Measurements from ENCODE around the gene ZKSCAN1. TPM values are rescaled to one million over a fixed set of nuclear protein-coding genes. Genes with fewer than 3 reads are reported as not detected.
A peak's percentile ranks its signal among the peaks of the same experiment; 100 is the strongest.

The ZKSCAN1 gene
- total and polyA plus RNA-seq, 2 experiments from 2014 or later = 11.8 to 19.4 TPM

DNA sequence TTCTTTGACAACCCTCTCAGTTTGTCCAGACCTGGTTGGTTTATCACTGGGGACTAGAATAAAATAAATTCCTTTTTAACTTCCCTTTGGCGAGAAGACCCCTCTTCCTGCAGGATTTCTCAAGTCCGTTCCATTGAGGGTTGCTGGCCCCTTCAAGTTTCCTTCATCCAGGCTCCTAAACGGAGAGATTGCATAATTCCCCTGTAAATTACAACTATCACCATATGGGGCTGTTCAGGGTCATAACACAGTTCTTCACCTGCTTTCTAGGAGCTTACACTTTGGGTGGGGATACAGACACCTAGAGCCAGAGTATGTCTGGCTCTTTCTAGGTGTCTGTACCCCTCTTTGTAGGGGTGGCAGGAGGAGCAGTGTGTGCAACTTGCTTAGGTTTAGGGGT is 70.1 kb downstream of the ZKSCAN1 start:
- Histone ChIP-seq H3K27me3 (ENCODE audit: insufficient read depth) (no peaks in the 10 kb centered on the region), H2AFZ (no peak overlapping the region), H3K79me2 (replicated peaks; ENCODE audit: insufficient read depth) (peaks cover 16% of the 10 kb centered on the region), H3F3A (replicated peaks; ENCODE audit: low read depth) (peaks cover 23% of the 10 kb centered on the region; the same call in 1 of the 2 replicates), H3K9me2 (ENCODE audit: insufficient read depth) (no peaks in the 10 kb centered on the region), H4K20me1 (replicated peaks; ENCODE audit: insufficient read depth) (peaks cover under 1% of the 10 kb centered on the region; the same call in 1 of the 2 replicates), H3K4me1 (ENCODE audit: insufficient read depth) (peaks cover 14% of the 10 kb centered on the region), H3K4me3 (no peak overlapping the region), H3K36me3 (ENCODE audit: insufficient read depth) (no peaks in the 10 kb centered on the region), H3K4me2 (no peak overlapping the region), H3K27ac (ENCODE audit: low read depth) (no peak overlapping the region)
- peaks cover 13% of the 10 kb centered on the region for H3K27me3 Mint-ChIP-seq (ENCODE audit: insufficient read depth, low read depth, poor library complexity)
- peaks cover 3% of the 10 kb centered on the region; the same call in 1 of the 3 replicates for H3K9me3 Mint-ChIP-seq
- DNase-seq (ENCODE audit: low spot score) (no peak), ATAC-seq (no peak)
- H3K4me3 Mint-ChIP-seq = no peak overlapping the region
- peaks cover 11% of the 10 kb centered on the region for H3K36me3 Mint-ChIP-seq (ENCODE audit: low read depth)
- peaks cover 26% of the 10 kb centered on the region for H3K4me1 Mint-ChIP-seq
- TF ChIP-seq, protein P1, sequence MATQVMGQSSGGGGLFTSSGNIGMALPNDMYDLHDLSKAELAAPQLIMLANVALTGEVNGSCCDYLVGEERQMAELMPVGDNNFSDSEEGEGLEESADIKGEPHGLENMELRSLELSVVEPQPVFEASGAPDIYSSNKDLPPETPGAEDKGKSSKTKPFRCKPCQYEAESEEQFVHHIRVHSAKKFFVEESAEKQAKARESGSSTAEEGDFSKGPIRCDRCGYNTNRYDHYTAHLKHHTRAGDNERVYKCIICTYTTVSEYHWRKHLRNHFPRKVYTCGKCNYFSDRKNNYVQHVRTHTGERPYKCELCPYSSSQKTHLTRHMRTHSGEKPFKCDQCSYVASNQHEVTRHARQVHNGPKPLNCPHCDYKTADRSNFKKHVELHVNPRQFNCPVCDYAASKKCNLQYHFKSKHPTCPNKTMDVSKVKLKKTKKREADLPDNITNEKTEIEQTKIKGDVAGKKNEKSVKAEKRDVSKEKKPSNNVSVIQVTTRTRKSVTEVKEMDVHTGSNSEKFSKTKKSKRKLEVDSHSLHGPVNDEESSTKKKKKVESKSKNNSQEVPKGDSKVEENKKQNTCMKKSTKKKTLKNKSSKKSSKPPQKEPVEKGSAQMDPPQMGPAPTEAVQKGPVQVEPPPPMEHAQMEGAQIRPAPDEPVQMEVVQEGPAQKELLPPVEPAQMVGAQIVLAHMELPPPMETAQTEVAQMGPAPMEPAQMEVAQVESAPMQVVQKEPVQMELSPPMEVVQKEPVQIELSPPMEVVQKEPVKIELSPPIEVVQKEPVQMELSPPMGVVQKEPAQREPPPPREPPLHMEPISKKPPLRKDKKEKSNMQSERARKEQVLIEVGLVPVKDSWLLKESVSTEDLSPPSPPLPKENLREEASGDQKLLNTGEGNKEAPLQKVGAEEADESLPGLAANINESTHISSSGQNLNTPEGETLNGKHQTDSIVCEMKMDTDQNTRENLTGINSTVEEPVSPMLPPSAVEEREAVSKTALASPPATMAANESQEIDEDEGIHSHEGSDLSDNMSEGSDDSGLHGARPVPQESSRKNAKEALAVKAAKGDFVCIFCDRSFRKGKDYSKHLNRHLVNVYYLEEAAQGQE (IDR thresholded peaks at IDR 0.05; ENCODE audit: unreplicated experiment) = no peak
- TF ChIP-seq, protein P2, sequence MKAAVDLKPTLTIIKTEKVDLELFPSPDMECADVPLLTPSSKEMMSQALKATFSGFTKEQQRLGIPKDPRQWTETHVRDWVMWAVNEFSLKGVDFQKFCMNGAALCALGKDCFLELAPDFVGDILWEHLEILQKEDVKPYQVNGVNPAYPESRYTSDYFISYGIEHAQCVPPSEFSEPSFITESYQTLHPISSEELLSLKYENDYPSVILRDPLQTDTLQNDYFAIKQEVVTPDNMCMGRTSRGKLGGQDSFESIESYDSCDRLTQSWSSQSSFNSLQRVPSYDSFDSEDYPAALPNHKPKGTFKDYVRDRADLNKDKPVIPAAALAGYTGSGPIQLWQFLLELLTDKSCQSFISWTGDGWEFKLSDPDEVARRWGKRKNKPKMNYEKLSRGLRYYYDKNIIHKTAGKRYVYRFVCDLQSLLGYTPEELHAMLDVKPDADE (IDR thresholded peaks at IDR 0.05) = no peak
- no peak for TF ChIP-seq ZNF331 (CRISPR knock-in tag; IDR thresholded peaks at IDR 0.05; ENCODE audit: low read depth)
- no peak for TF ChIP-seq POLR2AphosphoS5 (IDR thresholded peaks at IDR 0.05; ENCODE audit: low read depth)
- no peak overlapping the region for H3K27ac Mint-ChIP-seq

DNA sequence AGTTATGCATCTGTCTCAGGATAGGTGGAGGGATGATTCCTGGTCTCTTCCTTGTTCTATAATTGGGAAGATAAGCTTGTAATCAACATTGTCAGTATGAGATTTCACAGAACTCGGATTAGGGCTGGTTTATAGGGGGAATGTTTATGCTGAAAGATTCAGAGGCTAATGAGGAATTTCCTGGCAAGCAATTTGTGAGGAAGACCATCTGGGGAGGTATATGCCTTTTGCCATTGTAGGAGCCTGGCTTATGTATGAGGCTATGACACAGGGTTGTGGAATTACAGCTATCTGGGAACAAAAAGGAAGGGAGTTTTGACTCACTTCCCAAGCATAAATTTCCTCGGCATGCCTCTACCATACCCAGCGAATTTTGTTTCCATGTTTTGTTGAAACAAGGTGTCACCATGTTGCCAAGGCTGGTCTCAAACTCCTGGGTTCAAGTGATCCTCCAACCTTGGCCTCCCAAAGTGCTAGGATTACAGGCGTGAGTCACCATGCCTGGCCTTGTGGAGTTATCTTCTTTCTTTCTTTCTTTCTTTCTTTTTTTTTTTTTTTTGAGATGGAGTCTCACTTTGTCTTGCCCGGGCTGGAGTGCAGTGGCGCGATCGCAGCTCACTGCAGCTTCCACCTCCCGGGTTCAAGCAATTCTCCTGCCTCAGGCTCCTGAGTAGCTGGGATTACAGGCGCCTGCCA is 71.8 kb downstream of the ZKSCAN1 start:
- Mint-ChIP-seq H3K9me3 (no peaks in the 10 kb centered on the region), H3K4me1 (peaks cover 26% of the 10 kb centered on the region), H3K27ac (no peak overlapping the region), H3K27me3 (ENCODE audit: insufficient read depth, low read depth, poor library complexity) (peaks cover 22% of the 10 kb centered on the region), H3K4me3 (peak overlapping the region; percentile 13; the same call in 1 of the 3 replicates), H3K36me3 (ENCODE audit: low read depth) (peaks cover 21% of the 10 kb centered on the region)
- Histone ChIP-seq H3K4me3 (no peak overlapping the region), H3K79me2 (replicated peaks; ENCODE audit: insufficient read depth) (peaks cover 8% of the 10 kb centered on the region), H3K4me2 (no peak overlapping the region), H3K36me3 (ENCODE audit: insufficient read depth) (peaks cover 3% of the 10 kb centered on the region), H4K20me1 (replicated peaks; ENCODE audit: insufficient read depth) (peaks cover 11% of the 10 kb centered on the region; the same call in 1 of the 2 replicates), H3K4me1 (ENCODE audit: insufficient read depth) (peaks cover 14% of the 10 kb centered on the region), H2AFZ (peak overlapping the region; percentile 6; the same call in 1 of the 2 replicates), H3K27ac (ENCODE audit: low read depth) (no peak overlapping the region), H3K9me2 (ENCODE audit: insufficient read depth) (no peaks in the 10 kb centered on the region), H3K27me3 (ENCODE audit: insufficient read depth) (no peaks in the 10 kb centered on the region), H3F3A (replicated peaks; ENCODE audit: low read depth) (peaks cover 38% of the 10 kb centered on the region)
- DNase-seq (ENCODE audit: low spot score) = no peak
- no peak for ATAC-seq
- TF ChIP-seq EZH2 (IDR thresholded peaks at IDR 0.05; ENCODE audit: low read depth, unreplicated experiment) (no peak), POLR2AphosphoS5 (IDR thresholded peaks at IDR 0.05; ENCODE audit: low read depth) (no peak), ZNF331 (CRISPR knock-in tag; IDR thresholded peaks at IDR 0.05; ENCODE audit: low read depth) (no peak)
- TF ChIP-seq, protein P3, sequence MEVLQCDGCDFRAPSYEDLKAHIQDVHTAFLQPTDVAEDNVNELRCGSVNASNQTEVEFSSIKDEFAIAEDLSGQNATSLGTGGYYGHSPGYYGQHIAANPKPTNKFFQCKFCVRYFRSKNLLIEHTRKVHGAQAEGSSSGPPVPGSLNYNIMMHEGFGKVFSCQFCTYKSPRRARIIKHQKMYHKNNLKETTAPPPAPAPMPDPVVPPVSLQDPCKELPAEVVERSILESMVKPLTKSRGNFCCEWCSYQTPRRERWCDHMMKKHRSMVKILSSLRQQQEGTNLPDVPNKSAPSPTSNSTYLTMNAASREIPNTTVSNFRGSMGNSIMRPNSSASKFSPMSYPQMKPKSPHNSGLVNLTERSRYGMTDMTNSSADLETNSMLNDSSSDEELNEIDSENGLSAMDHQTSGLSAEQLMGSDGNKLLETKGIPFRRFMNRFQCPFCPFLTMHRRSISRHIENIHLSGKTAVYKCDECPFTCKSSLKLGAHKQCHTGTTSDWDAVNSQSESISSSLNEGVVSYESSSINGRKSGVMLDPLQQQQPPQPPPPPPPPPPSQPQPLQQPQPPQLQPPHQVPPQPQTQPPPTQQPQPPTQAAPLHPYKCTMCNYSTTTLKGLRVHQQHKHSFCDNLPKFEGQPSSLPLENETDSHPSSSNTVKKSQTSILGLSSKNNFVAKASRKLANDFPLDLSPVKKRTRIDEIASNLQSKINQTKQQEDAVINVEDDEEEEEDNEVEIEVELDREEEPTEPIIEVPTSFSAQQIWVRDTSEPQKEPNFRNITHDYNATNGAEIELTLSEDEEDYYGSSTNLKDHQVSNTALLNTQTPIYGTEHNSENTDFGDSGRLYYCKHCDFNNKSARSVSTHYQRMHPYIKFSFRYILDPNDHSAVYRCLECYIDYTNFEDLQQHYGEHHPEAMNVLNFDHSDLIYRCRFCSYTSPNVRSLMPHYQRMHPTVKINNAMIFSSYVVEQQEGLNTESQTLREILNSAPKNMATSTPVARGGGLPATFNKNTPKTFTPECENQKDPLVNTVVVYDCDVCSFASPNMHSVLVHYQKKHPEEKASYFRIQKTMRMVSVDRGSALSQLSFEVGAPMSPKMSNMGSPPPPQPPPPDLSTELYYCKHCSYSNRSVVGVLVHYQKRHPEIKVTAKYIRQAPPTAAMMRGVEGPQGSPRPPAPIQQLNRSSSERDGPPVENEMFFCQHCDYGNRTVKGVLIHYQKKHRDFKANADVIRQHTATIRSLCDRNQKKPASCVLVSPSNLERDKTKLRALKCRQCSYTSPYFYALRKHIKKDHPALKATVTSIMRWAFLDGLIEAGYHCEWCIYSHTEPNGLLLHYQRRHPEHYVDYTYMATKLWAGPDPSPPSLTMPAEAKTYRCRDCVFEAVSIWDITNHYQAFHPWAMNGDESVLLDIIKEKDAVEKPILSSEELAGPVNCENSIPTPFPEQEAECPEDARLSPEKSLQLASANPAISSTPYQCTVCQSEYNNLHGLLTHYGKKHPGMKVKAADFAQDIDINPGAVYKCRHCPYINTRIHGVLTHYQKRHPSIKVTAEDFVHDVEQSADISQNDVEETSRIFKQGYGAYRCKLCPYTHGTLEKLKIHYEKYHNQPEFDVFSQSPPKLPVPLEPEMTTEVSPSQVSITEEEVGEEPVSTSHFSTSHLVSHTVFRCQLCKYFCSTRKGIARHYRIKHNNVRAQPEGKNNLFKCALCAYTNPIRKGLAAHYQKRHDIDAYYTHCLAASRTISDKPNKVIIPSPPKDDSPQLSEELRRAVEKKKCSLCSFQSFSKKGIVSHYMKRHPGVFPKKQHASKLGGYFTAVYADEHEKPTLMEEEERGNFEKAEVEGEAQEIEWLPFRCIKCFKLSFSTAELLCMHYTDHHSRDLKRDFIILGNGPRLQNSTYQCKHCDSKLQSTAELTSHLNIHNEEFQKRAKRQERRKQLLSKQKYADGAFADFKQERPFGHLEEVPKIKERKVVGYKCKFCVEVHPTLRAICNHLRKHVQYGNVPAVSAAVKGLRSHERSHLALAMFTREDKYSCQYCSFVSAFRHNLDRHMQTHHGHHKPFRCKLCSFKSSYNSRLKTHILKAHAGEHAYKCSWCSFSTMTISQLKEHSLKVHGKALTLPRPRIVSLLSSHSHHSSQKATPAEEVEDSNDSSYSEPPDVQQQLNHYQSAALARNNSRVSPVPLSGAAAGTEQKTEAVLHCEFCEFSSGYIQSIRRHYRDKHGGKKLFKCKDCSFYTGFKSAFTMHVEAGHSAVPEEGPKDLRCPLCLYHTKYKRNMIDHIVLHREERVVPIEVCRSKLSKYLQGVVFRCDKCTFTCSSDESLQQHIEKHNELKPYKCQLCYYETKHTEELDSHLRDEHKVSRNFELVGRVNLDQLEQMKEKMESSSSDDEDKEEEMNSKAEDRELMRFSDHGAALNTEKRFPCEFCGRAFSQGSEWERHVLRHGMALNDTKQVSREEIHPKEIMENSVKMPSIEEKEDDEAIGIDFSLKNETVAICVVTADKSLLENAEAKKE (CRISPR knock-in tag; IDR thresholded peaks at IDR 0.05) = no peak
- TF ChIP-seq, protein P4, sequence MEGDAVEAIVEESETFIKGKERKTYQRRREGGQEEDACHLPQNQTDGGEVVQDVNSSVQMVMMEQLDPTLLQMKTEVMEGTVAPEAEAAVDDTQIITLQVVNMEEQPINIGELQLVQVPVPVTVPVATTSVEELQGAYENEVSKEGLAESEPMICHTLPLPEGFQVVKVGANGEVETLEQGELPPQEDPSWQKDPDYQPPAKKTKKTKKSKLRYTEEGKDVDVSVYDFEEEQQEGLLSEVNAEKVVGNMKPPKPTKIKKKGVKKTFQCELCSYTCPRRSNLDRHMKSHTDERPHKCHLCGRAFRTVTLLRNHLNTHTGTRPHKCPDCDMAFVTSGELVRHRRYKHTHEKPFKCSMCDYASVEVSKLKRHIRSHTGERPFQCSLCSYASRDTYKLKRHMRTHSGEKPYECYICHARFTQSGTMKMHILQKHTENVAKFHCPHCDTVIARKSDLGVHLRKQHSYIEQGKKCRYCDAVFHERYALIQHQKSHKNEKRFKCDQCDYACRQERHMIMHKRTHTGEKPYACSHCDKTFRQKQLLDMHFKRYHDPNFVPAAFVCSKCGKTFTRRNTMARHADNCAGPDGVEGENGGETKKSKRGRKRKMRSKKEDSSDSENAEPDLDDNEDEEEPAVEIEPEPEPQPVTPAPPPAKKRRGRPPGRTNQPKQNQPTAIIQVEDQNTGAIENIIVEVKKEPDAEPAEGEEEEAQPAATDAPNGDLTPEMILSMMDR (conservative IDR thresholded peaks at IDR 0.05; ENCODE audit: low read depth in 2 of 2) = no peak

Measured in GM23338 (cell line).